ENCODE results near the gene EGFL8. TPM values are rescaled to one million over a fixed set of nuclear protein-coding genes. Genes with fewer than 3 reads are reported as not detected.
A peak's percentile ranks its signal among the peaks of the same experiment; 100 is the strongest.

EGFL8 gene
- total and polyA plus RNA-seq, 9 of the 15 experiments (the other 6 are each of a cell fraction or from before 2014, with no cell fraction given), result 2.2 to 47.4 (median 14.2) TPM

DNA sequence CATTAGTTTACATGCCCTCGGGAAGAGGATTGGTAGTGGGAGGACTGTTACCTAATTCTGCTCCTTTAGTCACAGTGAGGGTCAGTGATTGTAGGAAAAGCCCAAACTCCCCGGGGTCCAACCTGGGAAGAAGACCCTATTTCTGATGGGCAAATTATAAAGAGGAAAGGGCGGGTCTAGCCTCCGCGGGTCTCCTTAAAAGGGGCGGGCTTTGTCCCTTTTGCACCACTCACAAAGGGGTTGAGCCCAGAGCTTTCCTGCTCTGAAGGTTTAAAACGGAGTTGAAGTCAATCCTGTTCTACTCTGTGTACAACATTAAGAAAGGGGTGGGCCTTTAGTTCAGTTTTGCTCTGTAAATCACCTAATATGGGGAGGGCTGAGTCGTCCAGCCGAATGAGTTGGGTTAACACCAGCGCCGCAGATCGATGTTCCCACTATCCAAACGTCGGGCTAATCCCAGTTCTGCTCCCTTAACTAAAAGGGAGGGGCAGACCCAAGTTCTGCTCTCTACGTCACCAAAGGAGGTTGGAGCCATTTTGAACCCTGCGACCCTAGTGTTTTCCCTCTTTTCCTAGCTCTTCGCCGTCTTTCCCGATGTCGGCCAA is 12.9 kb downstream of the EGFL8 start (continued):
- peak; percentile 82 for TF ChIP-seq BRD9 (IDR thresholded peaks at IDR 0.05; ENCODE audit: low read depth, partially characterized antibody)
- no peak for TF ChIP-seq POLR2AphosphoS2 (IDR thresholded peaks at IDR 0.05; ENCODE audit: low read length)
- peak; percentile 66; the same call in 1 of the 2 replicates for TF ChIP-seq ERF (CRISPR knock-in tag; IDR thresholded peaks at IDR 0.05)
- TF ChIP-seq, protein P1, sequence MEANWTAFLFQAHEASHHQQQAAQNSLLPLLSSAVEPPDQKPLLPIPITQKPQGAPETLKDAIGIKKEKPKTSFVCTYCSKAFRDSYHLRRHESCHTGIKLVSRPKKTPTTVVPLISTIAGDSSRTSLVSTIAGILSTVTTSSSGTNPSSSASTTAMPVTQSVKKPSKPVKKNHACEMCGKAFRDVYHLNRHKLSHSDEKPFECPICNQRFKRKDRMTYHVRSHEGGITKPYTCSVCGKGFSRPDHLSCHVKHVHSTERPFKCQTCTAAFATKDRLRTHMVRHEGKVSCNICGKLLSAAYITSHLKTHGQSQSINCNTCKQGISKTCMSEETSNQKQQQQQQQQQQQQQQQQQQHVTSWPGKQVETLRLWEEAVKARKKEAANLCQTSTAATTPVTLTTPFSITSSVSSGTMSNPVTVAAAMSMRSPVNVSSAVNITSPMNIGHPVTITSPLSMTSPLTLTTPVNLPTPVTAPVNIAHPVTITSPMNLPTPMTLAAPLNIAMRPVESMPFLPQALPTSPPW (CRISPR knock-in tag; IDR thresholded peaks at IDR 0.05), result peak; percentile 59; the same call in 1 of the 2 replicates
- TF ChIP-seq TEAD1 (CRISPR knock-in tag; IDR thresholded peaks at IDR 0.05), result 0 out of 4 replicates have a peak, but pooled peaks have one; percentile 32 to 43
- TF ChIP-seq POLR2A (conservative IDR thresholded peaks at IDR 0.05), result peak; percentile 62
- no peak for TF ChIP-seq ZC3H8 (IDR thresholded peaks at IDR 0.05)
- TF ChIP-seq, protein P2, sequence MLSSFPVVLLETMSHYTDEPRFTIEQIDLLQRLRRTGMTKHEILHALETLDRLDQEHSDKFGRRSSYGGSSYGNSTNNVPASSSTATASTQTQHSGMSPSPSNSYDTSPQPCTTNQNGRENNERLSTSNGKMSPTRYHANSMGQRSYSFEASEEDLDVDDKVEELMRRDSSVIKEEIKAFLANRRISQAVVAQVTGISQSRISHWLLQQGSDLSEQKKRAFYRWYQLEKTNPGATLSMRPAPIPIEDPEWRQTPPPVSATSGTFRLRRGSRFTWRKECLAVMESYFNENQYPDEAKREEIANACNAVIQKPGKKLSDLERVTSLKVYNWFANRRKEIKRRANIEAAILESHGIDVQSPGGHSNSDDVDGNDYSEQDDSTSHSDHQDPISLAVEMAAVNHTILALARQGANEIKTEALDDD (IDR thresholded peaks at IDR 0.05), result no peak; the same call in 1 of the 2 replicates
- TF ChIP-seq BCL6 (CRISPR knock-in tag; IDR thresholded peaks at IDR 0.05), result no peak
- no peak for TF ChIP-seq SIN3B (IDR thresholded peaks at IDR 0.05; ENCODE audit: low read depth)
- TF ChIP-seq BACH1 (tag; IDR thresholded peaks at IDR 0.05), result no peak; the same call in 1 of the 2 replicates
- TF ChIP-seq, protein P3, sequence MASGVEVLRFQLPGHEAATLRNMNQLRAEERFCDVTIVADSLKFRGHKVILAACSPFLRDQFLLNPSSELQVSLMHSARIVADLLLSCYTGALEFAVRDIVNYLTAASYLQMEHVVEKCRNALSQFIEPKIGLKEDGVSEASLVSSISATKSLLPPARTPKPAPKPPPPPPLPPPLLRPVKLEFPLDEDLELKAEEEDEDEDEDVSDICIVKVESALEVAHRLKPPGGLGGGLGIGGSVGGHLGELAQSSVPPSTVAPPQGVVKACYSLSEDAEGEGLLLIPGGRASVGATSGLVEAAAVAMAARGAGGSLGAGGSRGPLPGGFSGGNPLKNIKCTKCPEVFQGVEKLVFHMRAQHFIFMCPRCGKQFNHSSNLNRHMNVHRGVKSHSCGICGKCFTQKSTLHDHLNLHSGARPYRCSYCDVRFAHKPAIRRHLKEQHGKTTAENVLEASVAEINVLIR (CRISPR knock-in tag; IDR thresholded peaks at IDR 0.05), result peak; percentile 67
- 0 out of 2 replicates have a peak, but pooled peaks have one; percentile 67 for TF ChIP-seq ZNF75A (CRISPR knock-in tag; IDR thresholded peaks at IDR 0.05)
- 0 out of 2 replicates have a peak, but pooled peaks have one; percentile 73 for TF ChIP-seq ZNF165 (CRISPR knock-in tag; IDR thresholded peaks at IDR 0.05; ENCODE audit: borderline replicate concordance)
- no peak for TF ChIP-seq ETV1 (tag; conservative IDR thresholded peaks at IDR 0.05; ENCODE audit: low read depth)
- peak; percentile 59 for TF ChIP-seq TBP (optimal IDR thresholded peaks at IDR 0.05; ENCODE audit: low read depth, low read length)
- no peak for TF ChIP-seq ZNF324 (CRISPR knock-in tag; IDR thresholded peaks at IDR 0.05)
- no peak for TF ChIP-seq HMG20A (CRISPR knock-in tag; conservative IDR thresholded peaks at IDR 0.05)
- TF ChIP-seq, protein P4, sequence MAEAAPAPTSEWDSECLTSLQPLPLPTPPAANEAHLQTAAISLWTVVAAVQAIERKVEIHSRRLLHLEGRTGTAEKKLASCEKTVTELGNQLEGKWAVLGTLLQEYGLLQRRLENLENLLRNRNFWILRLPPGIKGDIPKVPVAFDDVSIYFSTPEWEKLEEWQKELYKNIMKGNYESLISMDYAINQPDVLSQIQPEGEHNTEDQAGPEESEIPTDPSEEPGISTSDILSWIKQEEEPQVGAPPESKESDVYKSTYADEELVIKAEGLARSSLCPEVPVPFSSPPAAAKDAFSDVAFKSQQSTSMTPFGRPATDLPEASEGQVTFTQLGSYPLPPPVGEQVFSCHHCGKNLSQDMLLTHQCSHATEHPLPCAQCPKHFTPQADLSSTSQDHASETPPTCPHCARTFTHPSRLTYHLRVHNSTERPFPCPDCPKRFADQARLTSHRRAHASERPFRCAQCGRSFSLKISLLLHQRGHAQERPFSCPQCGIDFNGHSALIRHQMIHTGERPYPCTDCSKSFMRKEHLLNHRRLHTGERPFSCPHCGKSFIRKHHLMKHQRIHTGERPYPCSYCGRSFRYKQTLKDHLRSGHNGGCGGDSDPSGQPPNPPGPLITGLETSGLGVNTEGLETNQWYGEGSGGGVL (CRISPR knock-in tag; IDR thresholded peaks at IDR 0.05), result no peak
- no peak for TF ChIP-seq DACH1 (IDR thresholded peaks at IDR 0.05; ENCODE audit: partially characterized antibody)
- no peak for TF ChIP-seq ZNF217 (CRISPR knock-in tag; IDR thresholded peaks at IDR 0.05)
- no peak for TF ChIP-seq EZH2 (IDR thresholded peaks at IDR 0.05; ENCODE audit: borderline replicate concordance, low read depth, low read length)
- TF ChIP-seq L3MBTL2 (IDR thresholded peaks at IDR 0.05), result no peak
- TF ChIP-seq, protein P5, sequence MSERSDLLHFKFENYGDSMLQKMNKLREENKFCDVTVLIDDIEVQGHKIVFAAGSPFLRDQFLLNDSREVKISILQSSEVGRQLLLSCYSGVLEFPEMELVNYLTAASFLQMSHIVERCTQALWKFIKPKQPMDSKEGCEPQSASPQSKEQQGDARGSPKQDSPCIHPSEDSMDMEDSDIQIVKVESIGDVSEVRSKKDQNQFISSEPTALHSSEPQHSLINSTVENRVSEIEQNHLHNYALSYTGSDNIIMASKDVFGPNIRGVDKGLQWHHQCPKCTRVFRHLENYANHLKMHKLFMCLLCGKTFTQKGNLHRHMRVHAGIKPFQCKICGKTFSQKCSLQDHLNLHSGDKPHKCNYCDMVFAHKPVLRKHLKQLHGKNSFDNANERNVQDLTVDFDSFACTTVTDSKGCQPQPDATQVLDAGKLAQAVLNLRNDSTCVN (CRISPR knock-in tag; IDR thresholded peaks at IDR 0.05), result 0 out of 2 replicates have a peak, but pooled peaks have one; percentile 77
- TF ChIP-seq NR2F6 (CRISPR knock-in tag; IDR thresholded peaks at IDR 0.05), result 0 out of 2 replicates have a peak, but pooled peaks have one; percentile 83

Measured in K562 (cell line).